Endothelial cell of umbilical vein (primary cell): ENCODE data around the gene USP2. TPM values are rescaled to one million over a fixed set of nuclear protein-coding genes. Genes with fewer than 3 reads are reported as not detected.

Experiments used
- BruUV-seq: library from RNA; stranded (reverse); fragments of 400-500 nt; replicated peaks from 2 replicates; lab custom pipeline; 2021; lab: Mats Ljungman, UMichigan
- CTCF ChIA-PET: fragments of 300-600, 350-600 bp; sonication (Branson Sonifier 250); formaldehyde crosslinking; loops from one replicate; lab custom pipeline; 2021; ENCODE audit warnings: antibody characterized with exemption, inconsistent platforms; lab: Charles Lee
- POLR2A ChIA-PET: fragments of 300-600, 350-600 bp; sonication (Branson Sonifier 250); formaldehyde crosslinking; loops from one replicate; lab custom pipeline; 2021; ENCODE audit warnings: antibody characterized with exemption, inconsistent platforms; lab: Charles Lee
- DNase-seq: peaks from one replicate; pipeline ENCODE4 v3.0.0-alpha.2; 2011; ENCODE audit warnings: low read depth, low spot score
- FAIRE-seq: peaks from 2 replicates; lab custom pipeline; 2011; peaks lifted over from hg19 to GRCh38; lab: Jason Lieb, UNC
- H2AFZ ChIP-seq: 2 replicates; pipeline ENCODE4 v1.6.0; 2012; ENCODE audit warnings: low read depth, low read length, control low read depth, inconsistent platforms
- H3K27ac ChIP-seq: 2 replicates; pipeline ENCODE4 v1.5.1; 2011; ENCODE audit warnings: low read depth, mild to moderate bottlenecking, control low read depth, low read length, moderate library complexity; ENCODE audit not compliant: insufficient read depth
- H3K27me3 ChIP-seq, 2 experiments: 2 replicates each; pipeline versions ENCODE4 v1.6.0 to v1.6.1; 2011; ENCODE audit warnings: low read length in 2 of 2, mixed read lengths in 1 of 2; ENCODE audit not compliant: control insufficient read depth in 2 of 2, insufficient read depth in 2 of 2
- H3K36me3 ChIP-seq, 2 experiments: 2 replicates in 1 of 2; 3 replicates in 1 of 2; pipeline ENCODE4 v1.5.1; 2011; ENCODE audit warnings: low read length in 2 of 2, mild to moderate bottlenecking in 1 of 2, moderate library complexity in 1 of 2; ENCODE audit not compliant: control insufficient read depth in 2 of 2, insufficient read depth in 2 of 2; ENCODE audit errors: extremely low read depth in 1 of 2
- H3K4me1 ChIP-seq: 3 replicates; pipeline ENCODE4 v1.5.1; 2011; ENCODE audit warnings: mild to moderate bottlenecking, low read length; ENCODE audit not compliant: control insufficient read depth, insufficient read depth; ENCODE audit errors: extremely low read depth
- H3K4me2 ChIP-seq: 2 replicates; pipeline ENCODE4 v1.6.1; 2011; ENCODE audit warnings: low read length, control low read depth, mixed read lengths; ENCODE audit not compliant: insufficient read depth
- H3K4me3 ChIP-seq, 3 experiments: fragments of 200-600 bp in 1 of 3; sonication (generic), shearing (Covaris generic) in 1 of 3; replicated peaks in 1 of 3; 2 replicates each; pipeline ENCODE4 v1.5.1; 2011 to 2016; ENCODE audit warnings: control low read depth in 3 of 3, low read length in 3 of 3, mild to moderate bottlenecking in 2 of 3, inconsistent platforms in 1 of 3, low read depth in 1 of 3, moderate library complexity in 1 of 3; ENCODE audit not compliant: insufficient read depth in 1 of 3
- H3K79me2 ChIP-seq: 2 replicates; pipeline ENCODE4 v1.6.0; 2012; ENCODE audit warnings: low read length, inconsistent platforms; ENCODE audit not compliant: control insufficient read depth, insufficient read depth
- H3K9ac ChIP-seq: replicated peaks from 2 replicates; pipeline ENCODE3; 2011; ENCODE audit warnings: low read length, control low read depth; ENCODE audit not compliant: insufficient read depth; ENCODE audit errors: extremely low read depth
- H3K9me1 ChIP-seq: replicated peaks from 3 replicates; pipeline ENCODE4 v1.6.0; 2011; ENCODE audit warnings: mild to moderate bottlenecking, low read length; ENCODE audit not compliant: control insufficient read depth, insufficient read depth; ENCODE audit errors: extremely low read depth
- H3K9me3 ChIP-seq: replicated peaks from 2 replicates; pipeline ENCODE4 v1.5.1; 2012; ENCODE audit warnings: low read length, inconsistent platforms; ENCODE audit not compliant: control insufficient read depth, insufficient read depth
- H4K20me1 ChIP-seq: replicated peaks from 2 replicates; pipeline ENCODE3; 2011; ENCODE audit warnings: mild to moderate bottlenecking, low read length; ENCODE audit not compliant: control insufficient read depth, insufficient read depth; ENCODE audit errors: extremely low read depth
- EZH2 ChIP-seq: IDR thresholded peaks from 2 replicates; pipeline ENCODE4 v1.6.1; 2012; ENCODE audit warnings: borderline replicate concordance, low read depth, mild to moderate bottlenecking, moderate library complexity, low read length, inconsistent platforms; ENCODE audit not compliant: severe bottlenecking
- GATA2 ChIP-seq: IDR thresholded peaks from 2 replicates; pipeline ENCODE4 v1.7.0; 2011; ENCODE audit warnings: low read depth, mild to moderate bottlenecking, moderate library complexity, mixed read lengths, low read length; ENCODE audit not compliant: insufficient read length, insufficient read depth
- JUN ChIP-seq: IDR thresholded peaks from 2 replicates; pipeline ENCODE4 v1.6.1; 2011; ENCODE audit warnings: borderline replicate concordance, low read depth; ENCODE audit not compliant: insufficient read length, insufficient read depth
- MYC ChIP-seq: IDR thresholded peaks from one replicate; pipeline ENCODE4 v1.6.1; 2011; ENCODE audit warnings: mild to moderate bottlenecking, low read depth, low read length
- POLR2A ChIP-seq: IDR thresholded peaks from 2 replicates; pipeline ENCODE4 v1.6.1; 2012; ENCODE audit warnings: low read depth, mild to moderate bottlenecking, control low read depth, low read length
- POLR2AphosphoS5 ChIP-seq: IDR thresholded peaks from 2 replicates; pipeline ENCODE4 v1.6.1; 2012; ENCODE audit warnings: low read depth, mild to moderate bottlenecking, control low read depth, low read length, moderate library complexity; ENCODE audit not compliant: insufficient read depth
- dilution Hi-C: fragments of 300-500 bp; cut with MboI; formaldehyde crosslinking; loops from one replicate; pipeline ENCODE4 v1.15.0; 2019; ENCODE audit warnings: low sequenced_read_pairs; ENCODE audit not compliant: extremely low pct_ligation_motif_present
- intact Hi-C: fragments of 100-400 bp; cut with micrococcal nuclease; formaldehyde crosslinking; loops from one replicate; pipeline ENCODE4 v1.10.0; 2022
- polyA plus RNA-seq, 4 experiments: library from polyadenylated mRNA; depleted of rRNA in 3 of 4; stranded (reverse) in 3 of 4; unstranded in 1 of 4; fragments of >200 nt; gene quantifications; 2 replicates each; pipeline versions ENCODE4 v1.2.1 to v1.2.3, GENCODE V29; 2011 to 2012; ENCODE audit warnings: missing spikeins in 1 of 4
- total RNA-seq: library from RNA; stranded (reverse); gene quantifications from 2 replicates; pipeline ENCODE4 v1.2.3, GENCODE V29; 2021
- TF ChIP-seq, protein P1 (sequence below), 2 donors: IDR thresholded peaks; 1 replicate in 1 of 2; 2 replicates in 1 of 2; pipeline ENCODE4 v1.5.1; 2011; ENCODE audit warnings: low read length in 2 of 2, mild to moderate bottlenecking in 2 of 2, moderate library complexity in 2 of 2, control low read depth in 1 of 2, inconsistent platforms in 1 of 2, low read depth in 1 of 2; ENCODE audit not compliant: insufficient read depth in 1 of 2; ENCODE audit errors: extremely low read depth in 1 of 2
- TF ChIP-seq, protein P2 (sequence below): IDR thresholded peaks from 2 replicates; pipeline ENCODE4 v1.6.1; 2011; ENCODE audit not compliant: insufficient read depth, insufficient read length

The USP2 gene
- total and polyA plus RNA-seq, 2 donors (not counting 3 experiments of a cell fraction or from before 2014, with no cell fraction given), result 0.21 to 1.2 TPM

DNA sequence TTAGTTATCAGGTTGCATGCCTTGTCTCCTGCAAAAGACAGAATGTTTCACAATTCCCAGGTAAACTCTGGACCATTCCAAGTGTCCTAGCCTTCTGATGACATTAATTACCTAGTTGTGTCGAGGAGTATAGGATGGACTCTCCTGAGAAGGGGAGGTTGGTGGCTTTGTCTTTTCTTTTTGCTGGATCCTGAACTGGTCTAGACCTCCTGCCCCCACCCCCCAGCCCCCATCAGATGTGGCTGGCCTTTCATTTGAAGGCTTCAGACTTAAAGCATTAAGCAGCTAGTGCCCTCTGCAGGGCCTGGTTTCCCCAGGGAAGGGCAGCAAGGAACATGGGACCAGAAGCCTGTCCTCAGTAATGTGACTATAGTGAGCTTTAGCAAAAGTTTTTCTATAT, 74.3 kb downstream of the USP2 start:
- H3K36me3 ChIP-seq, result peaks cover 21 to 36% of the 10 kb centered on the region in 2 experiments
- no peaks in the 10 kb centered on the region for H3K27me3 ChIP-seq
- H3K4me2 ChIP-seq, result no peak overlapping the region
- H3K4me1 ChIP-seq, result peaks cover 2% of the 10 kb centered on the region
- POLR2A ChIA-PET, result interaction anchor here (1.1 to 5.5 kb wide), 5 partner anchors 9 to 212 kb away, joined by 3 to 17 read pairs (median 6); partner anchors contain the start of gene MCAM
- TF ChIP-seq MYC, result no peak
- TF ChIP-seq JUN, result no peak
- TF ChIP-seq POLR2AphosphoS5, result peak; percentile 57
- TF ChIP-seq POLR2A, result peak; percentile 76
- TF ChIP-seq, protein P1, sequence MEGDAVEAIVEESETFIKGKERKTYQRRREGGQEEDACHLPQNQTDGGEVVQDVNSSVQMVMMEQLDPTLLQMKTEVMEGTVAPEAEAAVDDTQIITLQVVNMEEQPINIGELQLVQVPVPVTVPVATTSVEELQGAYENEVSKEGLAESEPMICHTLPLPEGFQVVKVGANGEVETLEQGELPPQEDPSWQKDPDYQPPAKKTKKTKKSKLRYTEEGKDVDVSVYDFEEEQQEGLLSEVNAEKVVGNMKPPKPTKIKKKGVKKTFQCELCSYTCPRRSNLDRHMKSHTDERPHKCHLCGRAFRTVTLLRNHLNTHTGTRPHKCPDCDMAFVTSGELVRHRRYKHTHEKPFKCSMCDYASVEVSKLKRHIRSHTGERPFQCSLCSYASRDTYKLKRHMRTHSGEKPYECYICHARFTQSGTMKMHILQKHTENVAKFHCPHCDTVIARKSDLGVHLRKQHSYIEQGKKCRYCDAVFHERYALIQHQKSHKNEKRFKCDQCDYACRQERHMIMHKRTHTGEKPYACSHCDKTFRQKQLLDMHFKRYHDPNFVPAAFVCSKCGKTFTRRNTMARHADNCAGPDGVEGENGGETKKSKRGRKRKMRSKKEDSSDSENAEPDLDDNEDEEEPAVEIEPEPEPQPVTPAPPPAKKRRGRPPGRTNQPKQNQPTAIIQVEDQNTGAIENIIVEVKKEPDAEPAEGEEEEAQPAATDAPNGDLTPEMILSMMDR (IDR thresholded peaks at IDR 0.05; ENCODE audit: extremely low read depth in 1 of 2, insufficient read depth in 1 of 2, low read depth in 1 of 2, low read length in 2 of 2), result peak; percentile 4 to 41
- TF ChIP-seq EZH2, result no peak
- TF ChIP-seq, protein P2, sequence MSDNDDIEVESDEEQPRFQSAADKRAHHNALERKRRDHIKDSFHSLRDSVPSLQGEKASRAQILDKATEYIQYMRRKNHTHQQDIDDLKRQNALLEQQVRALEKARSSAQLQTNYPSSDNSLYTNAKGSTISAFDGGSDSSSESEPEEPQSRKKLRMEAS, result no peak
- no peak for TF ChIP-seq GATA2
- dilution Hi-C loops, result no loop called here
- peaks cover 11% of the 10 kb centered on the region for H3K79me2 ChIP-seq
- H3K27ac ChIP-seq, result no peak overlapping the region
- peak; percentile 72 for FAIRE-seq
- intact Hi-C loops, result loop anchor here (2.0 kb wide), 1 partner anchor 44 kb away; no protein-coding TSS in a partner anchor
- H3K9me3 ChIP-seq, result no peaks in the 10 kb centered on the region
- H4K20me1 ChIP-seq, result no peaks in the 10 kb centered on the region
- peak; percentile 39 for DNase-seq
- no peak overlapping the region for H3K9ac ChIP-seq
- no TSS peak for BruUV-seq
- no peak overlapping the region for H3K4me3 ChIP-seq
- CTCF ChIA-PET, result interaction anchor here (0.5 to 9.7 kb wide), 16 partner anchors 12 to 258 kb away, joined by 3 to 136 read pairs (median 4); partner anchors contain the start of genes C1QTNF5, CBL and MCAM
- H2AFZ ChIP-seq, result no peak overlapping the region
- H3K9me1 ChIP-seq, result no peaks in the 10 kb centered on the region
